ENCODE results near the gene CDKN1B. TPM values are rescaled to one million over a fixed set of nuclear protein-coding genes. Genes with fewer than 3 reads are reported as not detected.

The CDKN1B gene
- total and polyA plus RNA-seq, 12 donors, result 20.8 to 56.2 (median 37.6) TPM

GRCh38 chr12:12770262-12770661, 53.1 kb downstream of the CDKN1B start:
- no peak overlapping the region for H3K27ac ChIP-seq
- WGBS, 2 donors, result 96 to 98% methylated on average over 6 of the region's 6 CpGs
- intact Hi-C loops (cut with DNase I), result no loop called here

More at GRCh38 chr12:12770262-12770661, 53.1 kb downstream of the CDKN1B start:
- no peak for DNase-seq
- no peak for TF ChIP-seq CTCF (IDR thresholded peaks at IDR 0.05)
- Histone ChIP-seq H3K9me3 (peaks cover 0 to 31% (median 10%) of the 10 kb centered on the region in 11 donors), H3K4me1 (no peaks in the 10 kb centered on the region), H3K27me3 (no peaks in the 10 kb centered on the region), H3K4me3 (no peak overlapping the region), H3K36me3 (no peaks in the 10 kb centered on the region)
- no peak for ATAC-seq

Small RNAs within 50 kb of the gene (microRNA-seq; reads per million reads assigned to microRNA genes)
- gene MIR613, result 0 reads per million in 2 donors

Other genes starting within 250 kb of the CDKN1B start
- 10 to 100 TPM; 10.9 to 21.7 (median 17.6) TPM for gene DUSP16, start 154.5 kb upstream of the CDKN1B start, total RNA-seq
- gene DUSP16, start 154.5 kb upstream of the CDKN1B start, polyA plus RNA-seq, result 1 to 10 TPM; 2.6 to 4.8 TPM
- gene CREBL2, start 105.5 kb upstream of the CDKN1B start, total RNA-seq, result 10 to 100 TPM; 15.2 to 26.4 (median 18.6) TPM
- 1 to 10 TPM; 9.3 to 9.9 TPM for gene CREBL2, start 105.5 kb upstream of the CDKN1B start, polyA plus RNA-seq
- gene GPR19, start 21.2 kb upstream of the CDKN1B start, total RNA-seq, result under 1 TPM in 1 of 10 donors, not detected in 9; 0.56 TPM
- under 1 TPM; 0.09 to 0.15 TPM for gene GPR19, start 21.2 kb upstream of the CDKN1B start, polyA plus RNA-seq
- gene APOLD1, start 68.3 kb downstream of the CDKN1B start, total RNA-seq, result 10 to 100 TPM; 11.1 to 98.8 (median 22.0) TPM
- gene APOLD1, start 68.3 kb downstream of the CDKN1B start, polyA plus RNA-seq, result 10 to 100 TPM; 11.6 to 19.8 TPM
- 10 to 100 TPM; 24.0 to 32.3 (median 29.9) TPM for gene DDX47, start 96.0 kb downstream of the CDKN1B start, total RNA-seq
- gene DDX47, start 96.0 kb downstream of the CDKN1B start, polyA plus RNA-seq, result 10 to 100 TPM; 16.8 to 29.5 TPM
- 1 to 10 TPM in 3 of 10 donors, under 1 TPM in 7; 0.26 to 4.5 (median 0.88) TPM for gene GPRC5A, start 174.2 kb downstream of the CDKN1B start, total RNA-seq
- under 1 TPM; 0.75 to 0.95 TPM for gene GPRC5A, start 174.2 kb downstream of the CDKN1B start, polyA plus RNA-seq
- not detected for gene GPRC5D, start 234.8 kb downstream of the CDKN1B start, total RNA-seq
- under 1 TPM in 1 of 2 donors, not detected in 1; 0.04 TPM for gene GPRC5D, start 234.8 kb downstream of the CDKN1B start, polyA plus RNA-seq